WTC11 (cell line): ENCODE measurements around the gene OR8J1. TPM values are rescaled to one million over a fixed set of nuclear protein-coding genes. Genes with fewer than 3 reads are reported as not detected.
A peak's percentile ranks its signal among the peaks of the same experiment; 100 is the strongest.

ENCODE experiments used
- ATAC-seq: fragments of 200-7000 bp; cut with Tn5 transposase; 2 replicates; pipeline ENCODE4 v1.10.0; 2021; ENCODE audit warnings: mild to moderate bottlenecking, moderate library complexity
- CTCF ChIA-PET: fragments of 300-600 bp; sonication (Branson Sonifier 250); formaldehyde crosslinking; loops from one replicate; lab custom pipeline; 2021; ENCODE audit warnings: antibody characterized with exemption; lab: Charles Lee
- POLR2A ChIA-PET: fragments of 350-600 bp; sonication (Branson Sonifier 250); formaldehyde crosslinking; loops from one replicate; lab custom pipeline; 2021; ENCODE audit warnings: antibody characterized with exemption; lab: Charles Lee
- DNase-seq: peaks from one replicate; pipeline ENCODE4 v3.0.0; 2021; ENCODE audit warnings: low spot score
- H3K27ac Mint-ChIP-seq: 2 replicates; pipeline ENCODE4 v1.8.0; 2021; ENCODE audit warnings: mixed read lengths
- H3K27me3 Mint-ChIP-seq: 2 replicates; pipeline ENCODE4 v1.8.0; 2021; ENCODE audit warnings: low read depth, mild to moderate bottlenecking, moderate library complexity, mixed read lengths
- H3K36me3 Mint-ChIP-seq: 2 replicates; pipeline ENCODE4 v1.8.0; 2021; ENCODE audit warnings: mixed read lengths
- H3K4me1 Mint-ChIP-seq: 2 replicates; pipeline ENCODE4 v1.8.0; 2022; ENCODE audit warnings: mixed read lengths
- H3K4me3 Mint-ChIP-seq: 2 replicates; pipeline ENCODE4 v1.8.0; 2021; ENCODE audit warnings: mild to moderate bottlenecking, moderate library complexity, mixed read lengths
- H3K9me3 Mint-ChIP-seq: 2 replicates; pipeline ENCODE4 v1.8.0; 2021; ENCODE audit warnings: mixed read lengths
- ARID4B ChIP-seq: sonication (generic); formaldehyde crosslinking; IDR thresholded peaks from 2 replicates; pipeline ENCODE4 v1.8.0; 2023; ENCODE audit warnings: missing genetic modification reagents, mild to moderate bottlenecking, borderline replicate concordance
- ATF1 ChIP-seq: sonication (generic); formaldehyde crosslinking; IDR thresholded peaks from 2 replicates; pipeline ENCODE4 v1.8.1; 2023; ENCODE audit warnings: mild to moderate bottlenecking, moderate library complexity, missing genetic modification reagents
- CREB1 ChIP-seq: sonication (generic); formaldehyde crosslinking; IDR thresholded peaks from 2 replicates; pipeline ENCODE4 v1.8.0; 2023; ENCODE audit warnings: mild to moderate bottlenecking, missing genetic modification reagents
- FOXK1 ChIP-seq: sonication (generic); formaldehyde crosslinking; IDR thresholded peaks from 2 replicates; pipeline ENCODE4 v1.8.0; 2022; ENCODE audit warnings: mild to moderate bottlenecking, moderate library complexity, missing genetic modification reagents
- HMGA2 ChIP-seq: fragments of 250-450 bp; sonication (Bioruptor Pico); IDR thresholded peaks from 2 replicates; pipeline ENCODE4 v1.4.0; 2021; ENCODE audit warnings: mild to moderate bottlenecking, moderate library complexity
- MYBL2 ChIP-seq: sonication (generic); formaldehyde crosslinking; IDR thresholded peaks from 2 replicates; pipeline ENCODE4 v1.8.1; 2023; ENCODE audit warnings: mild to moderate bottlenecking, moderate library complexity, missing genetic modification reagents
- NFATC4 ChIP-seq: fragments of 250-450 bp; sonication (Bioruptor Pico); IDR thresholded peaks from 2 replicates; pipeline ENCODE4 v1.9.0; 2021; ENCODE audit warnings: mild to moderate bottlenecking
- NFE2L1 ChIP-seq: sonication (generic); formaldehyde crosslinking; IDR thresholded peaks from 2 replicates; pipeline ENCODE4 v1.8.1; 2023; ENCODE audit warnings: missing genetic modification reagents
- PRRX2 ChIP-seq: fragments of 250-450 bp; sonication (Bioruptor Pico); IDR thresholded peaks from 2 replicates; pipeline ENCODE4 v1.8.0; 2021; ENCODE audit warnings: mild to moderate bottlenecking
- SP1 ChIP-seq: sonication (generic); formaldehyde crosslinking; conservative IDR thresholded peaks from 2 replicates; pipeline ENCODE4 v1.8.1; 2022; ENCODE audit warnings: missing genetic modification reagents
- USF1 ChIP-seq: sonication (generic); formaldehyde crosslinking; IDR thresholded peaks from 2 replicates; pipeline ENCODE4 v1.8.0; 2022; ENCODE audit warnings: mild to moderate bottlenecking, missing genetic modification reagents
- ZNF121 ChIP-seq: sonication (generic); formaldehyde crosslinking; IDR thresholded peaks from 2 replicates; pipeline ENCODE4 v1.8.0; 2023; ENCODE audit warnings: missing genetic modification reagents
- ZNF263 ChIP-seq: sonication (generic); formaldehyde crosslinking; IDR thresholded peaks from 2 replicates; pipeline ENCODE4 v1.8.1; 2022; ENCODE audit warnings: low read depth, mild to moderate bottlenecking, moderate library complexity, missing genetic modification reagents
- ZNF317 ChIP-seq: sonication (generic); formaldehyde crosslinking; IDR thresholded peaks from 2 replicates; pipeline ENCODE4 v1.8.1; 2023; ENCODE audit warnings: low read depth, mild to moderate bottlenecking, moderate library complexity, missing genetic modification reagents, borderline replicate concordance
- total RNA-seq: library from RNA; stranded (reverse); gene quantifications from 3 replicates; pipeline ENCODE4 v1.2.3, GENCODE V29; 2021
- TF ChIP-seq, protein P1 (sequence below): fragments of 250-450 bp; sonication (Bioruptor Pico); conservative IDR thresholded peaks from 2 replicates; pipeline ENCODE4 v1.9.0; 2021; ENCODE audit warnings: mild to moderate bottlenecking
- TF ChIP-seq, protein P2 (sequence below): sonication (generic); formaldehyde crosslinking; IDR thresholded peaks from 2 replicates; pipeline ENCODE4 v1.8.0; 2022; ENCODE audit warnings: missing genetic modification reagents
- TF ChIP-seq, protein P3 (sequence below): sonication (generic); formaldehyde crosslinking; conservative IDR thresholded peaks from 2 replicates; pipeline ENCODE4 v1.8.1; 2022; ENCODE audit warnings: mild to moderate bottlenecking, missing genetic modification reagents
- TF ChIP-seq, protein P4 (sequence below): sonication (generic); formaldehyde crosslinking; IDR thresholded peaks from 2 replicates; pipeline ENCODE4 v1.8.1; 2023; ENCODE audit warnings: mild to moderate bottlenecking, missing genetic modification reagents, moderate library complexity
- TF ChIP-seq, protein P5 (sequence below): fragments of 250-450 bp; sonication (Bioruptor Pico); IDR thresholded peaks from 2 replicates; pipeline ENCODE4 v2.1.2; 2022; ENCODE audit warnings: mild to moderate bottlenecking, moderate library complexity

The OR8J1 gene
- total RNA-seq, 1 experiment from 2014 or later: not detected

DNA sequence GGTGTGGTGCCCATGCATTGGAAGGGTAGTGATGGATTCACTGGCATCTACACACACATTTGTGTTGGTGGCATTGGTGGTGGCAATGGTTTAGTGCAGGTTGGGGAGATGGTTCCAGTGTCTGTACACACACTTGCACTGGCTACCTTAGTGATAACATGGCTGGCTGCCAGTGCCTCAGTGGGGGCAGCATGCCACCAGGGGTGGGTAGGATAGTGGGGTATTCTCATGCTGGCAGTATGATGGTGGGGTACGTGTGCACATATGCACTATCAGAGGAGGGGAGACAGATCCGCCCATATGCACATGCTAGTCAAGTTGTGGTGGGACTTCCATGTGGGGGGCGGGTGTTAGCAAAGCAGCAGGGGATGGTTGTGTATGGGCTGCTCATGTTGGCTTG, 46.3 kb upstream of the OR8J1 start (continued):
- TF ChIP-seq, protein P1, sequence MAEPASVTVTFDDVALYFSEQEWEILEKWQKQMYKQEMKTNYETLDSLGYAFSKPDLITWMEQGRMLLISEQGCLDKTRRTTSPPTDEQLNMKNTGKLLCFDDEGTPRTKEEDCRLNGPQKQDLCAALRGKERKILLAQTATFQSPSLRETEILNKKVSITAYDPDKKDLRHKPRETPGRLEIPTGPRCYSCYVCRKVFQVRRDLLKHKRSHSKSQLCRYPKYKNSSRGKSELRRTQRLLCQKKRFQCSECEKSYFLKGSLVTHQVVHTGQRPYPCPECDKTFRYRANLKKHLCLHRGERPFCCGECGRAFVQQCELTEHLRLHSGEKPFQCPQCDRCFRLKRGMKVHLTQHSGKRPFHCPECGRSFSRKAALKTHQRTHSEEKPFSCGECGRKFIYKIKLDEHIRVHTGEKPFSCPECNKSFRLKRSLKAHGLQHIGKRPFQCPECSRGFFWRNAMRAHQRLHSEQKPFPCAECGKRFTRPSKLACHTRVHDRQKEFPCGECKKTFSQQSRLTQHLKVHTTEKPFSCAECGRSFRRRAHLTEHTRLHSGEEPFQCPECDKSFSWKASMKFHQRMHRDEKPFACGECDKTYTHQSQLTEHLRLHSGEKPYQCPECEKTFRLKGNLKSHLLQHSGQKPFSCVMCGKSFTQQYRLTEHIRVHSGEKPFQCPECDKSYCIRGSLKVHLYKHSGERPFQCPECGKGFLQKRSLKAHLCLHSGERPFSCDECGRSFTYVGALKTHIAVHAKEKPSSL: no peak
- TF ChIP-seq SP1 (CRISPR knock-in tag): no peak
- TF ChIP-seq, all 79 proteins: peak for 0

DNA sequence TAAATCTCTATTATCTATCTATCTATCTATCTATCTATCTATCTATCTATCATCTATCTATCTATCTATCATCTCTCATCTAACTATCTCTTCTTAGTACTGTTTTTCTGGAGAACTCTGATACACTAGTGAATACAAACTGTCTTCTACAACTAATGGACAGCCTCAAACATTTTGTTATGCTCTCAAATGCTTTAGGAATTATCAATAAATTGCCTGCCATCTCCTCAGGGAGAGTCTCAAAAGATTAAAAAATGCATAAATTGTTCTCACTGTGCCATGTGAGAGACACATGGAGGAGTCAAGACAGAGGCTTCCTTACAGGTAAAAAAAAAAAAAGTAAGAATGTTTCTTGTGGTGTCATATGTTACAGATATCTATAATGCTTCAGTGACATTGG, 39.2 kb upstream of the OR8J1 start, which contains the start of gene OR8K3:
TSS of gene OR8K3 (plus strand) at position 301 of the 400 bp plus-strand sequence. CDS start 3,163 bp downstream, outside the sequence.
- POLR2A ChIA-PET: no interaction called here
- Mint-ChIP-seq H3K27ac (no peak within 1 kb of the TSS), H3K36me3 (no peaks in the 10 kb centered on the region), H3K9me3 (peaks cover 7% of the 10 kb centered on the region; the same call in 1 of the 2 replicates), H3K4me1 (no peaks in the 10 kb centered on the region), H3K4me3 (no peak within 1 kb of the TSS), H3K27me3 (no peaks in the 10 kb centered on the region)
- ATAC-seq (no peak), DNase-seq (no peak)
- CTCF ChIA-PET: no interaction called here
- no peak for TF ChIP-seq ATF1 (CRISPR knock-in tag)
- TF ChIP-seq, protein P2, sequence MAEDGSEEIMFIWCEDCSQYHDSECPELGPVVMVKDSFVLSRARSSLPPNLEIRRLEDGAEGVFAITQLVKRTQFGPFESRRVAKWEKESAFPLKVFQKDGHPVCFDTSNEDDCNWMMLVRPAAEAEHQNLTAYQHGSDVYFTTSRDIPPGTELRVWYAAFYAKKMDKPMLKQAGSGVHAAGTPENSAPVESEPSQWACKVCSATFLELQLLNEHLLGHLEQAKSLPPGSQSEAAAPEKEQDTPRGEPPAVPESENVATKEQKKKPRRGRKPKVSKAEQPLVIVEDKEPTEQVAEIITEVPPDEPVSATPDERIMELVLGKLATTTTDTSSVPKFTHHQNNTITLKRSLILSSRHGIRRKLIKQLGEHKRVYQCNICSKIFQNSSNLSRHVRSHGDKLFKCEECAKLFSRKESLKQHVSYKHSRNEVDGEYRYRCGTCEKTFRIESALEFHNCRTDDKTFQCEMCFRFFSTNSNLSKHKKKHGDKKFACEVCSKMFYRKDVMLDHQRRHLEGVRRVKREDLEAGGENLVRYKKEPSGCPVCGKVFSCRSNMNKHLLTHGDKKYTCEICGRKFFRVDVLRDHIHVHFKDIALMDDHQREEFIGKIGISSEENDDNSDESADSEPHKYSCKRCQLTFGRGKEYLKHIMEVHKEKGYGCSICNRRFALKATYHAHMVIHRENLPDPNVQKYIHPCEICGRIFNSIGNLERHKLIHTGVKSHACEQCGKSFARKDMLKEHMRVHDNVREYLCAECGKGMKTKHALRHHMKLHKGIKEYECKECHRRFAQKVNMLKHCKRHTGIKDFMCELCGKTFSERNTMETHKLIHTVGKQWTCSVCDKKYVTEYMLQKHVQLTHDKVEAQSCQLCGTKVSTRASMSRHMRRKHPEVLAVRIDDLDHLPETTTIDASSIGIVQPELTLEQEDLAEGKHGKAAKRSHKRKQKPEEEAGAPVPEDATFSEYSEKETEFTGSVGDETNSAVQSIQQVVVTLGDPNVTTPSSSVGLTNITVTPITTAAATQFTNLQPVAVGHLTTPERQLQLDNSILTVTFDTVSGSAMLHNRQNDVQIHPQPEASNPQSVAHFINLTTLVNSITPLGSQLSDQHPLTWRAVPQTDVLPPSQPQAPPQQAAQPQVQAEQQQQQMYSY (CRISPR knock-in tag): no peak

- TF ChIP-seq ZNF263 (CRISPR knock-in tag) (no peak), HMGA2 (CRISPR knock-in tag) (no peak), ZNF317 (CRISPR knock-in tag) (no peak), MYBL2 (CRISPR knock-in tag) (no peak), NFATC4 (CRISPR knock-in tag) (no peak), NFE2L1 (CRISPR knock-in tag) (no peak), CREB1 (CRISPR knock-in tag) (no peak), FOXK1 (CRISPR knock-in tag) (no peak), USF1 (CRISPR knock-in tag) (no peak), ARID4B (no peak), ZNF121 (no peak), PRRX2 (no peak)
- TF ChIP-seq, protein P3, sequence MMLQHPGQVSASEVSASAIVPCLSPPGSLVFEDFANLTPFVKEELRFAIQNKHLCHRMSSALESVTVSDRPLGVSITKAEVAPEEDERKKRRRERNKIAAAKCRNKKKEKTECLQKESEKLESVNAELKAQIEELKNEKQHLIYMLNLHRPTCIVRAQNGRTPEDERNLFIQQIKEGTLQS (CRISPR knock-in tag): no peak
- TF ChIP-seq, protein P4, sequence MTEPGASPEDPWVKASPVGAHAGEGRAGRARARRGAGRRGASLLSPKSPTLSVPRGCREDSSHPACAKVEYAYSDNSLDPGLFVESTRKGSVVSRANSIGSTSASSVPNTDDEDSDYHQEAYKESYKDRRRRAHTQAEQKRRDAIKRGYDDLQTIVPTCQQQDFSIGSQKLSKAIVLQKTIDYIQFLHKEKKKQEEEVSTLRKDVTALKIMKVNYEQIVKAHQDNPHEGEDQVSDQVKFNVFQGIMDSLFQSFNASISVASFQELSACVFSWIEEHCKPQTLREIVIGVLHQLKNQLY (CRISPR knock-in tag): no peak
- TF ChIP-seq, protein P5, sequence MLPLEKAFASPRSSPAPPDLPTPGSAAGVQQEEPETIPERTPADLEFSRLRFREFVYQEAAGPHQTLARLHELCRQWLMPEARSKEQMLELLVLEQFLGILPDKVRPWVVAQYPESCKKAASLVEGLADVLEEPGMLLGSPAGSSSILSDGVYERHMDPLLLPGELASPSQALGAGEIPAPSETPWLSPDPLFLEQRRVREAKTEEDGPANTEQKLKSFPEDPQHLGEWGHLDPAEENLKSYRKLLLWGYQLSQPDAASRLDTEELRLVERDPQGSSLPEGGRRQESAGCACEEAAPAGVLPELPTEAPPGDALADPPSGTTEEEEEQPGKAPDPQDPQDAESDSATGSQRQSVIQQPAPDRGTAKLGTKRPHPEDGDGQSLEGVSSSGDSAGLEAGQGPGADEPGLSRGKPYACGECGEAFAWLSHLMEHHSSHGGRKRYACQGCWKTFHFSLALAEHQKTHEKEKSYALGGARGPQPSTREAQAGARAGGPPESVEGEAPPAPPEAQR (CRISPR knock-in tag): no peak
- peak; percentile 11 for DNase-seq
- ATAC-seq: no peak
- Mint-ChIP-seq H3K4me1 (peaks cover 12% of the 10 kb centered on the region), H3K27ac (no peak overlapping the region), H3K36me3 (peaks cover under 1% of the 10 kb centered on the region; the same call in 1 of the 2 replicates), H3K4me3 (no peak overlapping the region), H3K27me3 (no peaks in the 10 kb centered on the region; the same call in 1 of the 2 replicates), H3K9me3 (peaks cover 16% of the 10 kb centered on the region)
- ChIA-PET CTCF (no interaction called here), POLR2A (no interaction called here)
Measured at GRCh38 chr11:56331861-56332491, 22.1 kb upstream of the OR8J1 start.
